ENCODE measurements around the gene GABARAP. TPM values are rescaled to one million over a fixed set of nuclear protein-coding genes. Genes with fewer than 3 reads are reported as not detected.
A peak's percentile ranks its signal among the peaks of the same experiment; 100 is the strongest.

Gene GABARAP
- total RNA-seq, 2 donors from 2014 or later: 264 to 317 TPM

DNA sequence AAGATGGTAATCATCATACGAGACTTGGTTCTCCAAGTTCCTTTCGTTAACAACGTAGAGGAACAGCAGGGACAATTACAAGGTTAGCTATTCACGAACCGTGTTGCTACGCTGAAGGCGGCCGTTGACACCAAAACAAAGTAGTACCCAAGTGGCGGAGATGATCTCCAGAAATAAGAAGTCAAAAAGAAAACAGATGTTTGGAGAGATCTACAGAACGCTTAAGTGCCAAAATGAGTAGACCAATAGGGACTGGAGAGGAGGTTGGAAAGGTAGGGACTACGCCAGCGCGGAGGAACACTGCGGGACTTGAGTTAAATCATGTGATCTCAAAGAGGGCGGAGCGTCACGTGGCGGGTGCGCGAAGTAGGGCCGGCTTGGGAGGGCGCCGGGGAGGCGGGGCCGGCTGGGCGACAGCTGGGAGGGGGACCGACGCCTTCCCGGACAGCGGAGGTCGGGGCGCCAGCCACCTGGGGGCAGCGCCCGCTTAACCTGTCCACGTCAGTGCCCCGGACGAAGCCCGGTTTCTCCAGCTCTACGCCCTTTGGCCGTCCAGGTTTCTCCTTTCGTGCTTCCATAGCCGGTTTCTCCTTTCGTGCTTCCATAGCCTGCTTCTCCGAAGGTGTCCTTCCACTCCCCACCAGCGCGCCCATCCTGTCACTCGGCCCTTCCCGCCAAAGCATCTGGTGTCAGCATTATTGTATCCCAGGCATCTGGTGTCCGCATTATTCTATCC lies 636 bp upstream of the GABARAP start:
- Mint-ChIP-seq H3K4me3 (peak overlapping the region; percentile 100), H3K27ac (peak overlapping the region; percentile 98), H3K36me3 (ENCODE audit: low read depth) (peaks cover 34% of the 10 kb centered on the region), H3K9me3 (no peaks in the 10 kb centered on the region), H3K27me3 (ENCODE audit: insufficient read depth) (no peaks in the 10 kb centered on the region), H3K4me1 (peaks cover 20% of the 10 kb centered on the region)
- TF ChIP-seq, protein P1, sequence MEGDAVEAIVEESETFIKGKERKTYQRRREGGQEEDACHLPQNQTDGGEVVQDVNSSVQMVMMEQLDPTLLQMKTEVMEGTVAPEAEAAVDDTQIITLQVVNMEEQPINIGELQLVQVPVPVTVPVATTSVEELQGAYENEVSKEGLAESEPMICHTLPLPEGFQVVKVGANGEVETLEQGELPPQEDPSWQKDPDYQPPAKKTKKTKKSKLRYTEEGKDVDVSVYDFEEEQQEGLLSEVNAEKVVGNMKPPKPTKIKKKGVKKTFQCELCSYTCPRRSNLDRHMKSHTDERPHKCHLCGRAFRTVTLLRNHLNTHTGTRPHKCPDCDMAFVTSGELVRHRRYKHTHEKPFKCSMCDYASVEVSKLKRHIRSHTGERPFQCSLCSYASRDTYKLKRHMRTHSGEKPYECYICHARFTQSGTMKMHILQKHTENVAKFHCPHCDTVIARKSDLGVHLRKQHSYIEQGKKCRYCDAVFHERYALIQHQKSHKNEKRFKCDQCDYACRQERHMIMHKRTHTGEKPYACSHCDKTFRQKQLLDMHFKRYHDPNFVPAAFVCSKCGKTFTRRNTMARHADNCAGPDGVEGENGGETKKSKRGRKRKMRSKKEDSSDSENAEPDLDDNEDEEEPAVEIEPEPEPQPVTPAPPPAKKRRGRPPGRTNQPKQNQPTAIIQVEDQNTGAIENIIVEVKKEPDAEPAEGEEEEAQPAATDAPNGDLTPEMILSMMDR (conservative IDR thresholded peaks at IDR 0.05): no peak
- DNase-seq: peak; percentile 100
- Histone ChIP-seq H3K9ac (ENCODE audit: extremely low read depth, low read length, poor library complexity, severe bottlenecking) (peak overlapping the region; percentile 85), H3K9me3 (ENCODE audit: control insufficient read depth, low read length) (no peaks in the 10 kb centered on the region), H3K27ac (ENCODE audit: low read depth, low read length) (peak overlapping the region; percentile 71), H3K36me3 (ENCODE audit: control insufficient read depth, insufficient read depth, low read length) (peaks cover 34% of the 10 kb centered on the region), H3K4me3 (ENCODE audit: low read length) (peak overlapping the region; percentile 89), H3K4me1 (ENCODE audit: control insufficient read depth, insufficient read depth, low read length) (no peaks in the 10 kb centered on the region), H3K27me3 (ENCODE audit: control insufficient read depth, insufficient read depth, low read length, poor library complexity, severe bottlenecking) (no peaks in the 10 kb centered on the region)
- 4 to 5% methylated on average over 47 to 49 of the region's 49 CpGs for WGBS, 2 experiments (ENCODE audit: insufficient coverage in 1 of 2, insufficient read length in 1 of 2)

GRCh38 chr17:7241090-7241733 lies 1.0 kb downstream of the GABARAP start:
- H3K4me3 Mint-ChIP-seq: peak overlapping the region; percentile 100
- H3K27me3 ChIP-seq (ENCODE audit: control insufficient read depth, insufficient read depth, low read length, poor library complexity, severe bottlenecking): no peaks in the 10 kb centered on the region
- 54 to 70% methylated on average over 6 to 9 of the region's 9 CpGs for WGBS, 2 experiments (ENCODE audit: insufficient coverage in 1 of 2, insufficient read length in 1 of 2)
- peak overlapping the region; percentile 98 for H3K27ac Mint-ChIP-seq
- H3K36me3 Mint-ChIP-seq (ENCODE audit: low read depth): peaks cover 38% of the 10 kb centered on the region
- peaks cover 37% of the 10 kb centered on the region for H3K36me3 ChIP-seq (ENCODE audit: control insufficient read depth, insufficient read depth, low read length)
- H3K9me3 ChIP-seq (ENCODE audit: control insufficient read depth, low read length): no peaks in the 10 kb centered on the region
- H3K27ac ChIP-seq (ENCODE audit: low read depth, low read length): peak overlapping the region; percentile 36
- H3K9ac ChIP-seq (ENCODE audit: extremely low read depth, low read length, poor library complexity, severe bottlenecking): peak overlapping the region; percentile 85
- no peak for DNase-seq
- TF ChIP-seq, protein P1 (conservative IDR thresholded peaks at IDR 0.05): no peak
- no peaks in the 10 kb centered on the region for H3K9me3 Mint-ChIP-seq
- no peaks in the 10 kb centered on the region for H3K27me3 Mint-ChIP-seq (ENCODE audit: insufficient read depth)
- peaks cover 1% of the 10 kb centered on the region for H3K4me1 ChIP-seq (ENCODE audit: control insufficient read depth, insufficient read depth, low read length)
- H3K4me1 Mint-ChIP-seq: peaks cover 27% of the 10 kb centered on the region
- H3K4me3 ChIP-seq (ENCODE audit: low read length): peak overlapping the region; percentile 89

- Histone ChIP-seq H3K36me3 (ENCODE audit: control insufficient read depth, insufficient read depth, low read length) (peaks cover 39% of the 10 kb centered on the region), H3K9me3 (ENCODE audit: control insufficient read depth, low read length) (no peaks in the 10 kb centered on the region), H3K4me3 (ENCODE audit: low read length) (peak overlapping the region; percentile 89), H3K4me1 (ENCODE audit: control insufficient read depth, insufficient read depth, low read length) (peaks cover 5% of the 10 kb centered on the region), H3K9ac (ENCODE audit: extremely low read depth, low read length, poor library complexity, severe bottlenecking) (no peak overlapping the region), H3K27me3 (ENCODE audit: control insufficient read depth, insufficient read depth, low read length, poor library complexity, severe bottlenecking) (no peaks in the 10 kb centered on the region), H3K27ac (ENCODE audit: low read depth, low read length) (no peak overlapping the region)
- H3K27me3 Mint-ChIP-seq (ENCODE audit: insufficient read depth): no peaks in the 10 kb centered on the region
- WGBS, 2 experiments (ENCODE audit: insufficient coverage in 1 of 2, insufficient read length in 1 of 2): 77% methylated on average over 4 of the region's 4 CpGs; no CpG with 5 or more reads in 1 of the 2 experiments
- H3K9me3 Mint-ChIP-seq: no peaks in the 10 kb centered on the region
- H3K36me3 Mint-ChIP-seq (ENCODE audit: low read depth): peaks cover 41% of the 10 kb centered on the region
- TF ChIP-seq, protein P1 (conservative IDR thresholded peaks at IDR 0.05): no peak
- peak overlapping the region; percentile 100 for H3K4me3 Mint-ChIP-seq
- DNase-seq: no peak
- H3K4me1 Mint-ChIP-seq: peaks cover 32% of the 10 kb centered on the region
- H3K27ac Mint-ChIP-seq: peak overlapping the region; percentile 98
These were observed 1.9 kb downstream of the GABARAP start for GRCh38 chr17:7240375-7240774.

Data from endodermal cell (in vitro differentiated cells).